ENCODE results near the gene IRS2. TPM values are rescaled to one million over a fixed set of nuclear protein-coding genes. Genes with fewer than 3 reads are reported as not detected.

IRS2 gene
- total and polyA plus RNA-seq, 2 experiments from 2014 or later: 3.6 to 14.5 TPM

DNA sequence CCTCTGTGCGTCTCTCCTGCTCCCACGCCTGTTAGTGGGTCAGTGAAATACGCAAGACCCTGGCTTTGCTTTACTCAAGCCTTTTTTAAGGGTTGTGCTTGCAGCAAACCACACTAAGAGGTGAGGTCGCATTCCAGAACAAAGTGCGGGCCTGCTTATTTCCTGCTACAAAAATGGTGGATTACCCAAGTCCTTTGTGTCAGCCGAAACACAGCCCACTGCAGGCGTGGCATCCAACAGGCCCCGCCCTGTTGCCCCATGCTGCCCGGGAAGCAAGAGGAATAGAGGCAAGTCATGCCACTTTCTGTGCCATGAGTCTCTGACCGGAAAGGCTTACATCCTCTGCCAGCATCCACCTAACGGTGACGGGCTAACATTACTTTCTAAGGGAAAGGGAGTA, 7.7 kb upstream of the IRS2 start:
- H3F3A ChIP-seq (replicated peaks; ENCODE audit: low read depth): no peaks in the 10 kb centered on the region
- H3K4me1 ChIP-seq (ENCODE audit: insufficient read depth): no peaks in the 10 kb centered on the region
- TF ChIP-seq, protein P1, sequence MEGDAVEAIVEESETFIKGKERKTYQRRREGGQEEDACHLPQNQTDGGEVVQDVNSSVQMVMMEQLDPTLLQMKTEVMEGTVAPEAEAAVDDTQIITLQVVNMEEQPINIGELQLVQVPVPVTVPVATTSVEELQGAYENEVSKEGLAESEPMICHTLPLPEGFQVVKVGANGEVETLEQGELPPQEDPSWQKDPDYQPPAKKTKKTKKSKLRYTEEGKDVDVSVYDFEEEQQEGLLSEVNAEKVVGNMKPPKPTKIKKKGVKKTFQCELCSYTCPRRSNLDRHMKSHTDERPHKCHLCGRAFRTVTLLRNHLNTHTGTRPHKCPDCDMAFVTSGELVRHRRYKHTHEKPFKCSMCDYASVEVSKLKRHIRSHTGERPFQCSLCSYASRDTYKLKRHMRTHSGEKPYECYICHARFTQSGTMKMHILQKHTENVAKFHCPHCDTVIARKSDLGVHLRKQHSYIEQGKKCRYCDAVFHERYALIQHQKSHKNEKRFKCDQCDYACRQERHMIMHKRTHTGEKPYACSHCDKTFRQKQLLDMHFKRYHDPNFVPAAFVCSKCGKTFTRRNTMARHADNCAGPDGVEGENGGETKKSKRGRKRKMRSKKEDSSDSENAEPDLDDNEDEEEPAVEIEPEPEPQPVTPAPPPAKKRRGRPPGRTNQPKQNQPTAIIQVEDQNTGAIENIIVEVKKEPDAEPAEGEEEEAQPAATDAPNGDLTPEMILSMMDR (conservative IDR thresholded peaks at IDR 0.05; ENCODE audit: low read depth in 2 of 2): no peak
- TF ChIP-seq STAT1 (IDR thresholded peaks at IDR 0.05; ENCODE audit: unreplicated experiment) (no peak), EZH2 (IDR thresholded peaks at IDR 0.05; ENCODE audit: low read depth, unreplicated experiment) (no peak), NANOG (IDR thresholded peaks at IDR 0.05; ENCODE audit: borderline replicate concordance) (no peak)
- TF ChIP-seq, protein P2, sequence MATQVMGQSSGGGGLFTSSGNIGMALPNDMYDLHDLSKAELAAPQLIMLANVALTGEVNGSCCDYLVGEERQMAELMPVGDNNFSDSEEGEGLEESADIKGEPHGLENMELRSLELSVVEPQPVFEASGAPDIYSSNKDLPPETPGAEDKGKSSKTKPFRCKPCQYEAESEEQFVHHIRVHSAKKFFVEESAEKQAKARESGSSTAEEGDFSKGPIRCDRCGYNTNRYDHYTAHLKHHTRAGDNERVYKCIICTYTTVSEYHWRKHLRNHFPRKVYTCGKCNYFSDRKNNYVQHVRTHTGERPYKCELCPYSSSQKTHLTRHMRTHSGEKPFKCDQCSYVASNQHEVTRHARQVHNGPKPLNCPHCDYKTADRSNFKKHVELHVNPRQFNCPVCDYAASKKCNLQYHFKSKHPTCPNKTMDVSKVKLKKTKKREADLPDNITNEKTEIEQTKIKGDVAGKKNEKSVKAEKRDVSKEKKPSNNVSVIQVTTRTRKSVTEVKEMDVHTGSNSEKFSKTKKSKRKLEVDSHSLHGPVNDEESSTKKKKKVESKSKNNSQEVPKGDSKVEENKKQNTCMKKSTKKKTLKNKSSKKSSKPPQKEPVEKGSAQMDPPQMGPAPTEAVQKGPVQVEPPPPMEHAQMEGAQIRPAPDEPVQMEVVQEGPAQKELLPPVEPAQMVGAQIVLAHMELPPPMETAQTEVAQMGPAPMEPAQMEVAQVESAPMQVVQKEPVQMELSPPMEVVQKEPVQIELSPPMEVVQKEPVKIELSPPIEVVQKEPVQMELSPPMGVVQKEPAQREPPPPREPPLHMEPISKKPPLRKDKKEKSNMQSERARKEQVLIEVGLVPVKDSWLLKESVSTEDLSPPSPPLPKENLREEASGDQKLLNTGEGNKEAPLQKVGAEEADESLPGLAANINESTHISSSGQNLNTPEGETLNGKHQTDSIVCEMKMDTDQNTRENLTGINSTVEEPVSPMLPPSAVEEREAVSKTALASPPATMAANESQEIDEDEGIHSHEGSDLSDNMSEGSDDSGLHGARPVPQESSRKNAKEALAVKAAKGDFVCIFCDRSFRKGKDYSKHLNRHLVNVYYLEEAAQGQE (IDR thresholded peaks at IDR 0.05; ENCODE audit: unreplicated experiment): no peak
- TF ChIP-seq, protein P3, sequence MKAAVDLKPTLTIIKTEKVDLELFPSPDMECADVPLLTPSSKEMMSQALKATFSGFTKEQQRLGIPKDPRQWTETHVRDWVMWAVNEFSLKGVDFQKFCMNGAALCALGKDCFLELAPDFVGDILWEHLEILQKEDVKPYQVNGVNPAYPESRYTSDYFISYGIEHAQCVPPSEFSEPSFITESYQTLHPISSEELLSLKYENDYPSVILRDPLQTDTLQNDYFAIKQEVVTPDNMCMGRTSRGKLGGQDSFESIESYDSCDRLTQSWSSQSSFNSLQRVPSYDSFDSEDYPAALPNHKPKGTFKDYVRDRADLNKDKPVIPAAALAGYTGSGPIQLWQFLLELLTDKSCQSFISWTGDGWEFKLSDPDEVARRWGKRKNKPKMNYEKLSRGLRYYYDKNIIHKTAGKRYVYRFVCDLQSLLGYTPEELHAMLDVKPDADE (IDR thresholded peaks at IDR 0.05): no peak
- H3K4me3 Mint-ChIP-seq: no peak overlapping the region
- H2AFZ ChIP-seq: peak overlapping the region; percentile 26; the same call in 1 of the 2 replicates
- no peaks in the 10 kb centered on the region for H3K79me2 ChIP-seq (replicated peaks; ENCODE audit: insufficient read depth)
- H3K4me2 ChIP-seq: no peak overlapping the region
- H3K9me2 ChIP-seq (ENCODE audit: insufficient read depth): no peaks in the 10 kb centered on the region
- H3K27me3 Mint-ChIP-seq (ENCODE audit: insufficient read depth, low read depth, poor library complexity): no peaks in the 10 kb centered on the region
- H3K36me3 Mint-ChIP-seq (ENCODE audit: low read depth): no peaks in the 10 kb centered on the region
- H3K4me3 ChIP-seq: no peak overlapping the region
- H3K4me1 Mint-ChIP-seq: peaks cover 11% of the 10 kb centered on the region
- H3K27me3 ChIP-seq (ENCODE audit: insufficient read depth): no peaks in the 10 kb centered on the region; the same call in 1 of the 2 replicates
- peak overlapping the region; percentile 27; the same call in 1 of the 2 replicates for H3K27ac Mint-ChIP-seq
- no peaks in the 10 kb centered on the region; the same call in 2 of the 3 replicates for H3K9me3 Mint-ChIP-seq
- no peaks in the 10 kb centered on the region; the same call in 1 of the 2 replicates for H4K20me1 ChIP-seq (replicated peaks; ENCODE audit: insufficient read depth)
- ATAC-seq: peak; percentile 66
- no peak overlapping the region for H3K27ac ChIP-seq (ENCODE audit: low read depth)
- H3K36me3 ChIP-seq (ENCODE audit: insufficient read depth): no peaks in the 10 kb centered on the region
- peak; percentile 50 for DNase-seq (ENCODE audit: low spot score)

DNA sequence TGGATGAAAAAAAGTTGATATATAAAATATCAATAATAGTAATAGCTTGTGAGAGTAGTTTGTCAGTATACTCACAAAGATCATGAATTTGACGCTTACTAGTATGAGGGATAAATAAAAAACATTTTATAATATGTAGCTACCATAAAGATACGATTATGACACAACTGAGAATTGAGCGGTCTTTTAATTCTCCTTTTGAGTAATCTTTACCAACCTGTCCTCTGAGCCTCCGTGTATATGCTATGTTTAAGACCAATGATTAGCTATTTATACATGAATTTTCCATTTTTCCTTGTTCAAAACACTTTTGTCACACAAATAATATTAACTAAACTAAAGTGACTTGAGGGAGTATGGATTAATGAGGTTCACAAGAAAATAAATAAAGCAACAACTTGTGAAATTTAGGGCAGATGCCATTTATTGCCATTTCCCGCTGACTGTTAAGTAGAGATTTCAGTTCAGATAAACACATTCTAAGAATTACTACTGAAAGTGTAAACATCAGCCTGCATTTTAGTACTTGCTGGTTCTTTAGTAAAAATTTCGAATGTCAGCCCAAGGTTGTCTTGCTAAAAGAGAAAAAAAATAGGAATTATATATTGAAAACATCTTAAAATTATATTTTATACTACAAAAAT, 6.2 kb upstream of the IRS2 start:
- Mint-ChIP-seq H3K9me3 (no peaks in the 10 kb centered on the region; the same call in 2 of the 3 replicates), H3K27me3 (ENCODE audit: insufficient read depth, low read depth, poor library complexity) (peaks cover 1% of the 10 kb centered on the region), H3K4me3 (no peak overlapping the region), H3K27ac (no peak overlapping the region), H3K36me3 (ENCODE audit: low read depth) (no peaks in the 10 kb centered on the region), H3K4me1 (peaks cover 17% of the 10 kb centered on the region)
- no peaks in the 10 kb centered on the region for H3F3A ChIP-seq (replicated peaks; ENCODE audit: low read depth)
- no peaks in the 10 kb centered on the region; the same call in 1 of the 2 replicates for H3K79me2 ChIP-seq (replicated peaks; ENCODE audit: insufficient read depth)
- DNase-seq (ENCODE audit: low spot score) (no peak), ATAC-seq (no peak)
- no peak overlapping the region for H3K27ac ChIP-seq (ENCODE audit: low read depth)
- H4K20me1 ChIP-seq (replicated peaks; ENCODE audit: insufficient read depth): no peaks in the 10 kb centered on the region; the same call in 1 of the 2 replicates
- H3K4me2 ChIP-seq: no peak overlapping the region
- no peaks in the 10 kb centered on the region for H3K9me2 ChIP-seq (ENCODE audit: insufficient read depth)
- no peak overlapping the region for H3K4me3 ChIP-seq
- H3K4me1 ChIP-seq (ENCODE audit: insufficient read depth): peaks cover 4% of the 10 kb centered on the region; the same call in 1 of the 2 replicates
- H2AFZ ChIP-seq: no peak overlapping the region
- H3K27me3 ChIP-seq (ENCODE audit: insufficient read depth): peaks cover 4% of the 10 kb centered on the region; the same call in 1 of the 2 replicates
- no peaks in the 10 kb centered on the region for H3K36me3 ChIP-seq (ENCODE audit: insufficient read depth)
- TF ChIP-seq ZNF114 (CRISPR knock-in tag; IDR thresholded peaks at IDR 0.05) (no peak), ZNF331 (CRISPR knock-in tag; IDR thresholded peaks at IDR 0.05; ENCODE audit: low read depth) (no peak), EZH2phosphoT487 (IDR thresholded peaks at IDR 0.05; ENCODE audit: unreplicated experiment) (no peak)
- TF ChIP-seq, protein P2 (IDR thresholded peaks at IDR 0.05; ENCODE audit: unreplicated experiment): no peak

Measured in GM23338 (cell line).